ENCODE measurements around the gene OR2G2. TPM values are rescaled to one million over a fixed set of nuclear protein-coding genes. Genes with fewer than 3 reads are reported as not detected.

OR2G2 gene
- total RNA-seq, 1 experiment from 2014 or later, result not detected

- POLR2A ChIA-PET (ENCODE audit: low non-redundant PET), result no interaction called here
- no peak within 1 kb of the TSS for H3K4me3 ChIP-seq (ENCODE audit: low read depth, low read length, poor library complexity, severe bottlenecking)
- intact Hi-C loops (cut with micrococcal nuclease; ENCODE audit: unreplicated experiment), result no loop called here
- CTCF ChIA-PET, result no interaction called here
- BruUV-seq (replicated peaks), result no TSS peak
- no peaks in the 10 kb centered on the region for H3K4me1 ChIP-seq (ENCODE audit: insufficient read depth, low read length, poor library complexity, severe bottlenecking)
- H3K27me3 ChIP-seq (replicated peaks; ENCODE audit: insufficient read depth, low read depth, low read length, poor library complexity), result peaks cover 18% of the 10 kb centered on the region
- no peak for DNase-seq (ENCODE audit: low spot score)
- H3K9me3 ChIP-seq (ENCODE audit: low read depth, low read length, poor library complexity, severe bottlenecking), result no peaks in the 10 kb centered on the region
- H3K27ac ChIP-seq (ENCODE audit: low read depth, low read length, poor library complexity, severe bottlenecking), result no peak within 1 kb of the TSS
- TF ChIP-seq CTCF (conservative IDR thresholded peaks at IDR 0.05; ENCODE audit: low read depth, low read length), result no peak
- no peak for TF ChIP-seq EZH2 (IDR thresholded peaks at IDR 0.05; ENCODE audit: borderline replicate concordance, low read depth, low read length, poor library complexity, severe bottlenecking)
- H3K36me3 ChIP-seq (ENCODE audit: insufficient read depth, low read length, poor library complexity, severe bottlenecking), result no peaks in the 10 kb centered on the region
Observed at GRCh38 chr1:247548769-247549182, 39.4 kb upstream of the OR2G2 start, which contains the start of gene GCSAML. GCSAML (plus strand) TSS chr1:247549134; CDS start chr1:247549192, 58 bp downstream.

GRCh38 chr1:247551721-247552120 is 36.4 kb upstream of the OR2G2 start:
- Histone ChIP-seq H3K36me3 (ENCODE audit: insufficient read depth, low read length, poor library complexity, severe bottlenecking) (no peaks in the 10 kb centered on the region), H3K27ac (ENCODE audit: low read depth, low read length, poor library complexity, severe bottlenecking) (no peak overlapping the region), H3K9me3 (ENCODE audit: low read depth, low read length, poor library complexity, severe bottlenecking) (no peaks in the 10 kb centered on the region), H3K27me3 (replicated peaks; ENCODE audit: insufficient read depth, low read depth, low read length, poor library complexity) (peaks cover 12% of the 10 kb centered on the region), H3K4me1 (ENCODE audit: insufficient read depth, low read length, poor library complexity, severe bottlenecking) (no peaks in the 10 kb centered on the region), H3K4me3 (ENCODE audit: low read depth, low read length, poor library complexity, severe bottlenecking) (no peak overlapping the region)
- intact Hi-C loops (cut with micrococcal nuclease; ENCODE audit: unreplicated experiment), result no loop called here
- no TSS peak for BruUV-seq (replicated peaks)
- ChIA-PET POLR2A (ENCODE audit: low non-redundant PET) (no interaction called here), CTCF (no interaction called here)
- no peak for DNase-seq (ENCODE audit: low spot score)
- TF ChIP-seq EZH2 (IDR thresholded peaks at IDR 0.05; ENCODE audit: borderline replicate concordance, low read depth, low read length, poor library complexity, severe bottlenecking), result no peak
- no peak for TF ChIP-seq CTCF (conservative IDR thresholded peaks at IDR 0.05; ENCODE audit: low read depth, low read length)

- DNase-seq (ENCODE audit: low spot score), result no peak
- H3K4me3 ChIP-seq (ENCODE audit: low read depth, low read length, poor library complexity, severe bottlenecking), result no peak overlapping the region
- H3K27me3 ChIP-seq (replicated peaks; ENCODE audit: insufficient read depth, low read depth, low read length, poor library complexity), result peaks cover 17% of the 10 kb centered on the region
- intact Hi-C loops (cut with micrococcal nuclease; ENCODE audit: unreplicated experiment), result no loop called here
- H3K9me3 ChIP-seq (ENCODE audit: low read depth, low read length, poor library complexity, severe bottlenecking), result no peaks in the 10 kb centered on the region
- no peaks in the 10 kb centered on the region for H3K4me1 ChIP-seq (ENCODE audit: insufficient read depth, low read length, poor library complexity, severe bottlenecking)
- H3K27ac ChIP-seq (ENCODE audit: low read depth, low read length, poor library complexity, severe bottlenecking), result no peak overlapping the region
- ChIA-PET POLR2A (ENCODE audit: low non-redundant PET) (no interaction called here), CTCF (no interaction called here)
- BruUV-seq (replicated peaks), result no TSS peak
- H3K36me3 ChIP-seq (ENCODE audit: insufficient read depth, low read length, poor library complexity, severe bottlenecking), result no peaks in the 10 kb centered on the region
- TF ChIP-seq EZH2 (IDR thresholded peaks at IDR 0.05; ENCODE audit: borderline replicate concordance, low read depth, low read length, poor library complexity, severe bottlenecking) (no peak), CTCF (conservative IDR thresholded peaks at IDR 0.05; ENCODE audit: low read depth, low read length) (no peak)
Observed at GRCh38 chr1:247552231-247552630, 35.9 kb upstream of the OR2G2 start.
